Measurements from ENCODE around the gene PTK7.

GRCh38 chr6:43187821-43188220, 111.7 kb downstream of the PTK7 start:
- TF ChIP-seq SUZ12 (IDR thresholded peaks at IDR 0.05; ENCODE audit: extremely low read depth, insufficient read depth, insufficient read length) (no peak), YY1 (IDR thresholded peaks at IDR 0.05; ENCODE audit: insufficient read depth, insufficient read length) (no peak), ZNF274 (IDR thresholded peaks at IDR 0.05; ENCODE audit: low read depth, low read length) (no peak)
